ENCODE measurements around the gene MSH6. TPM values are rescaled to one million over a fixed set of nuclear protein-coding genes. Genes with fewer than 3 reads are reported as not detected.

MSH6 gene
- 7.2 and 16.8 TPM in 2 replicates for polyA plus RNA-seq

GRCh38 chr2:47782671-47783485, at the start of gene MSH6:
TSS of gene MSH6 (plus strand) at chr2:47783145. CDS start at chr2:47783234, 89 bp downstream.

Other genes starting within 250 kb of the MSH6 start
- gene KCNK12, start 212.2 kb upstream of the MSH6 start, polyA plus RNA-seq: 2.5 TPM in 1 of 2 replicates, not detected in the other
- gene FBXO11, start 123.4 kb downstream of the MSH6 start, polyA plus RNA-seq: 42.9 and 62.0 TPM in 2 replicates